Activated naive CD4-positive, alpha-beta T cell treated with anti-CD3 and anti-CD28 coated beads, Interleukin-2, amount 50 U/mL, for 72 hours (primary cell): ENCODE measurements around the gene PPP1R14B. TPM values are rescaled to one million over a fixed set of nuclear protein-coding genes. Genes with fewer than 3 reads are reported as not detected.

Source experiments
- ATAC-seq, 2 donors: fragments of 150-1000 bp; cut with Tn5 transposase; 2 replicates each; pipeline ENCODE4 v1.10.0; 2021; ENCODE audit warnings: mild to moderate bottlenecking in 2 of 2, moderate library complexity in 2 of 2
- DNase-seq, 2 donors: peaks; one replicate each; pipeline ENCODE4 v3.0.0; 2021 to 2022; ENCODE audit warnings: low spot score in 2 of 2
- H3K27ac Mint-ChIP-seq, 2 donors: one replicate each; pipeline ENCODE4 v1.8.0; 2022; ENCODE audit warnings: mild to moderate bottlenecking in 2 of 2, mixed read lengths in 2 of 2
- H3K36me3 Mint-ChIP-seq, 2 donors: one replicate each; pipeline ENCODE4 v1.8.0; 2022; ENCODE audit warnings: mixed read lengths in 2 of 2
- H3K9me3 Mint-ChIP-seq, 2 donors: one replicate each; pipeline ENCODE4 v1.8.0; 2022; ENCODE audit warnings: mixed read lengths in 2 of 2
- total RNA-seq, 2 donors: library from RNA; stranded (reverse); gene quantifications; one replicate each; pipeline ENCODE4 v1.2.3, GENCODE V29; 2022

The PPP1R14B gene
- total RNA-seq, 2 donors from 2014 or later: 177 to 262 TPM

DNA sequence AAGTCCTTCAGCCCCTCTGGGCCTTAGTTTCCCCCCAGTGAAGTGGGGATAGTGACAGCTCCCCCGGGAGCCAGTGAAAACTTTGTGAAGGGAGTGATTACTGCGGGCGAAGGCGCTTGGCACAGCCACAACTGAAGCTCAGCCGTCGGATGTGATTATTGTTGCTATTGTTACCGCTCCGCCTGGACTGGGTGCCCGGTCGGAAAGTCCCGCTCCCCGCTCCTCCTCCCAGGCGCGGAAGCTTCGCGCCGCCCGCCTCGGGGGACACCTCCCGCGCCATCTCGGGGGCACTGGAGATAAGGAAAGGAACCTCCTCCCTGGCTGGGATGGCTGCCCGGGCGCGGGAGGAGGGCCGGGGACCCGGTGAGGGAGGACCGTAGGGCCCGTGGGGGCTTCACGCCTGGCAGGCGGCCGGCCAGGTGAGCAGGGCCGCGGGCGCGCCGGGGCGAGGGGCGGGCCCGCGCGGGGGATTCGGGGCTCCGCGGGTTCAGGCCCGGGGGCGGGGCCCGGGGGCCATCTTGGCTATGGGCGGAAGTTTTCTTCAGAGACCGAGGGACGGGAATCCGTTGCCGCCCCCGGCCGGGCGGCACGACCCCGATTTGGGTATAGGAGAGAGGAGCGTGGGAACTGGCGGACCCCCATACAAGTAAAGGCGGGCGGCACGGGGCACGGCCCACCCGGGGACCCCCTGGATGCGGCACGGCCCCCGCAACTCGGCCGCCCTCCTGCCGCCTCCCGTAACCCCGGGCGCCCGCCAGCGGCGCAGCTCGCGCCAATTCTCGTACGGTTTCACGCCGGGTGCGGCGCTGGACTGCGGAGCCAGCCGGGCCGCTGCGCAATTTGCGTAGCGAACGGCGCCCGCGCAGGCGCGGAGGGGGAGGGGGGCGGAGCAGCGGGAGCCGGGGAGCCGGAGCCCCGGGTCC, 38.5 kb upstream of the PPP1R14B start, which contains the start of gene GPR137:
TSS of gene GPR137 (plus strand) at position 887 of the 923 bp plus-strand sequence. CDS start 677 bp downstream, outside the sequence.
- Mint-ChIP-seq H3K9me3 (no peaks in the 10 kb centered on the region), H3K36me3 (no peaks in the 10 kb centered on the region), H3K27ac (peak within 1 kb of the TSS; percentile 88 to 96)
- peak; percentile 69 to 71 for ATAC-seq
- DNase-seq: peak; percentile 92 to 99

DNA sequence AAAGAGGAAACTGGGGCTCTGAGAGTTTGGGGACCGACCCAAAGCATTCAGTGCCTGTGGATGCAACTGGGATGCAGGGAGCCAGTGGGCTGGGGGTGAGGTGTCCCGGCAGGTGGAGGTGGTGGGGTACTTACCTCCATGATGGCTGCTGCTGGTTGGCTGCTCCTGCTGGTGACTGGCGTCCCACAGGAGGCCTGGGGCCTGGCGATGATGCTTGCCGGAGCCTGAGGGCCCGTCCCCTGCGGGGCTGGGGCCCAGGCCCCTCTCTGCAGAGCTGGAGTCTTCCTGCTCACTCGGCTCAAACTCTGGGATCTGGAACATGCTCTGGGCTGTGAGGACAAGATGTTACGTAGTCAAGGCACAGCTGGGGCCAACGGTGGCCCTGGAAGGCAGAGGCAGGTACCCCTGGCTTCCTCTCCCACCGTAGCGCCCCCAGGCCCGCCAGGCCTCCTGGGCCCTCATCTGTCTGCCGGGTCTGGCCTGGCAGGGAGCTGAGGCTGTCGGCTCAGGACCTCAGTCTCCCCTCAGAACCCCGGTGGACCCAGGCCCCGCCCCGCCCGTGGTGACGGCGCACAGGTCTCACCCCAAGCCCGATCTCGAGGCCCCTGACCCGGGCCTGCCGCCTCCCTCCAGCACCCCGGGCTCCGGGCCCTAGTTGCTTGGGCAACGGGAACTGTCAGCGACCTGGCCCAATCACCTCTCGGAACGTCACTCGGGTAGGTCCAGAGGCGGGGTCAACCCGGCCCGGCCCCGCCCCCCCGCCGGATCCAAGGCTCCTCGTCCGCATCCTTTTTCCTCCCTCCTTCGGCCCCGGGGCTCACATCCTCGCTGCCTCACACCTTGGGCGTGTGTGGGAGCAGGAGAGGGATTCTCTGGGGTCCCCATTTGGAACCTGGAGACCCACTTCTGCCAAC, 37.6 kb upstream of the PPP1R14B start, which contains the start of gene BAD:
TSS of gene BAD (minus strand) at position 618 of the 914 bp plus-strand sequence. CDS start at position 321, 297 bp downstream.
- Mint-ChIP-seq H3K36me3 (no peaks in the 10 kb centered on the region), H3K9me3 (no peaks in the 10 kb centered on the region), H3K27ac (peak within 1 kb of the TSS; percentile 88 to 96)
- ATAC-seq (peak; percentile 93), DNase-seq (peak; percentile 89)

DNA sequence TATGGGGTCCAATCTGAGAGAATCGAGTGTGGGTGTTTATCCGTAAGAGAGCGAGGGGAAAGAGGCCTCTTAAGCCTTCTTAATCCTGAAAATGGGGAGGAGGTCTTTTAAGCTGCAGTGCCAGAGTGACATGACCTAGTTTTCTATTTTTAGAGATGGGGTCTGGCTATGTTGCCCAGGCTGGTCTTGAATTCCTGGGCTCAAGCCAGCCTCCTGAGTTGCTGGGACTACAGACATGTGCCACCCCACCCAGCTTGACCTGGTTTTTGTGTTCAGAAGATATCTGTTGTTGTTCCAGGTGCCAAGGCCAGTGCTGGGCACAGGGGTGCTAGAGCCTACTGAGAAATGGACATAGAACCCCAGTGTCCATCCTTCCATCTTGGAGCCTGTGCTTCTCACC, 36.3 kb upstream of the PPP1R14B start:
- no peaks in the 10 kb centered on the region for H3K36me3 Mint-ChIP-seq
- H3K9me3 Mint-ChIP-seq: no peaks in the 10 kb centered on the region
- no peak overlapping the region for H3K27ac Mint-ChIP-seq
- no peak for DNase-seq
- ATAC-seq: no peak

DNA sequence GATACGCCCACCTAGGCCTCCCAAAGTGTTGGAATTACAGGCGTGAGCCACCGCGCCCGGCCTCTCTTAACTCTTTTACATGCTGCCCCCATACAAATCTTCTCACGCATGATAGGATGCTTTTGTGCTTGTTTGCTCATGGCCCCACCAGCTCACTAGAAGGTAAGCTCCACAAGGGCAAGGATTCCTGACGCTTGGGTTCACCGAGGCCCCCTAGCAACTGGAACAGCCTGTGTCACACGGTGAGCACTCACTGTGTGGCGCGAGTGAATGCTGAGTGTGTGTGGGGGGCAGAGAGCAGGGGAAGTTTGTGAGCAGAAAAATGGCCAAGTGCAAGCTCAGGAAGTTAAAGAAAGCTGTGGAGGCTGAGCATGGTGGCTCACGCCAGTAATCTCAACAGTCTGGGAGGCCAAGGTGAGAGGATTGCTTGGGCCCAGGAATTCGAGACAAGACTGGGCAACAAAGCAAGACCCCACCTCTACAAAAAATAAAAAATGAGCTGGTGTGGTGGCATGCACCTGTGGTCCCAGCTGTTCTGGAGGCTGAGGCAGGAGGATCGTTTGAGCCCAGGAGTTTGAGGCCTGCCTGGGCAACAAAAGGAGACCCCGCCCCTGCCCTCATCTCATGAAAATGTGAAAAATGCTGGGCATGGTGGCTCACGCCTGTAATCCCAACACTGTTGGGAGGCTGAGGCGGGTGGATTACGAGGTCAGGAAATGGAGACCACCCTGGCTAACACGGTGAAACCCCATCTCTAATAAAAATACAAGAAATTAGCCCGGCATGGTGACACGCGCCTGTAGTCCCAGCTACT, 35.4 kb upstream of the PPP1R14B start:
- Mint-ChIP-seq H3K27ac (peak overlapping the region in 1 of 2 donors; percentile 31), H3K36me3 (no peaks in the 10 kb centered on the region), H3K9me3 (no peaks in the 10 kb centered on the region)
- no peak for DNase-seq
- no peak for ATAC-seq

DNA sequence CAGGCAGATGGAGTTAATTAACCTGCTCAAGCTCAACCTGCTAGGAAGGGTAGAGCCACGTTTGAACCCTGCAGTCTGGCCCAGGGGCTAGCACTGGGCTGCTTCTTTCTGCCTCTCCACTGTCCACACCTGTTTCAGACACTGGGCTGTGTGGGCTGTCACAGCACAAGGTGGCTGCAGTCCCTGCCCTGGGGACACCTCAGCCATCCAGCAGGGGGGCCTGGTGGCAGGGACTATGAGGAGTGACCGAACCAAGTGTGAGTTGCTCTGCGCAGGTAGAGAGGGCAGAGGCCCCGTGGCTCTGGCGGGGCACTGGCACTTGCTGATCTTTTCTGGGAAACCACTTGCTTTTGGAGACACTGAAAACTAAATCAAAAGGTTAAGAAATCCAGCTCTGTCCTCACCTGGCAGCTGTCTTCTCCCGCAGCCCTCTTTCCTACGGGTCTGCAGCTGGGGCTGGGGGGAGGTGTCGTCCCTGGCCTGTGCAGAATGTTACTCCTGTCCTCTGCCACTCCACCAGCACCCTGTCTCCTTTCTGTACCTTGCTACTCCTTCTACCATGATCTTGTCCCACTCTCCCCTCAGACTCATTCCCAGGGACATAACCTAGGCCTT, 31.9 kb upstream of the PPP1R14B start:
- no peaks in the 10 kb centered on the region for H3K36me3 Mint-ChIP-seq
- ATAC-seq (no peak), DNase-seq (no peak)
- H3K9me3 Mint-ChIP-seq: no peaks in the 10 kb centered on the region
- H3K27ac Mint-ChIP-seq: no peak overlapping the region

DNA sequence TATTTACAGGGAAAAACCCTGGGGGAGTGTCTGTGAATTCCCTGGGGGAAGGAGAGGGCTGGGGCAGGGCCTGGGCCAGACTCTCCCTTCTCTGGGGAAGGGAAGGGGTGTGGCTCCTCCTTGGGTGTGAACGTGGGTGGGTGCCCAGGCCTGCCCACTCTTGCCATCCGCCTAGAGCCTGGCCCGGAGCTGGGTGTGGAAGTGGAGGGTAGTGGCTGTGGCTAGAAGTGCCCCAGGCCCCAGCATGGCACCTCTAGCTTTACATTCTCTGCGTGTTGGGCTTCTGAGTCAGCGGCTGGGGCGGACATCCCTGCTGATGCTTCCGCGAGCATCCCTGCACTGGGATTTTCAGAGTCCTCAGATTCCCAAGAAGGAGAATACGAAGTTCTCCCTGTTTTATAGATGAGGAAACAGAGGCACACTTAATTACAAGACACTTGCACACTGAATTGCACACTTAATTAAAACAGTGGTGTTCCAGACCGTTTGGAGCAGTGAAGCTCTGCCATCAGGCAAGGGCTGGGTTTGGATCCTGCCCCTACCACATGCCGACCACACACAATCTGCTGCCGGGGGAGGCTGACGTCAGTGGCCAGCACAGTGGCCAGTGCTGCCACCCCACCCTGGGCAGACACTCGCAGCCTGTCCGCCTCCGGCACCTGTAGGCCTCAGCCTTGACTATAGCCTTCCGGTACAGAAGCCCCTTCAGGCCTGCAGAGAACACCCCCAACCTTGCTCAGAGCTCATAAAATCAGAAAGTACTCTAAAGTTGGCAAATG, 30.1 kb upstream of the PPP1R14B start:
- H3K27ac Mint-ChIP-seq: no peak overlapping the region
- no peak for ATAC-seq
- no peaks in the 10 kb centered on the region for H3K36me3 Mint-ChIP-seq
- no peak for DNase-seq
- no peaks in the 10 kb centered on the region for H3K9me3 Mint-ChIP-seq

DNA sequence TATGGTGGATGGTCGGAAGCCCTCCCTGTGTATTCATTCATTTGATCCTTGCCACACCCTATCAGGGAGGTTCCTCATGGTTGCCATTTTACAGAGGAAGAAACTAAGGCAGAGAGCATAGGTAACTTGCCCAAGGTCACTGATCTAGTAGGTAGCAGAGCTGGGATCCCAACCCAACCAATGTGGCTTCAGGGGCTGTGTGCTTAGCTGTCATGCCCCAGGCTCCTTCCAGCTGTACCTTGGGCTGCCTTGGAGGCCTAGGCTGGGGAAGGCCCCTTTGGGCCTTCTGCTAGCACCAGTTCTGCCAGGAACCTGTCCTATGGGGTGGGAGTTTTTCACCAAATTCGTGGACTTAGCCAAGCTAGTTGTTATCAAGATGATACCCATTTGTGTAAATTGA, 29.1 kb upstream of the PPP1R14B start:
- no peak for DNase-seq
- no peak for ATAC-seq
- Mint-ChIP-seq H3K9me3 (no peaks in the 10 kb centered on the region), H3K36me3 (no peaks in the 10 kb centered on the region), H3K27ac (no peak overlapping the region)

DNA sequence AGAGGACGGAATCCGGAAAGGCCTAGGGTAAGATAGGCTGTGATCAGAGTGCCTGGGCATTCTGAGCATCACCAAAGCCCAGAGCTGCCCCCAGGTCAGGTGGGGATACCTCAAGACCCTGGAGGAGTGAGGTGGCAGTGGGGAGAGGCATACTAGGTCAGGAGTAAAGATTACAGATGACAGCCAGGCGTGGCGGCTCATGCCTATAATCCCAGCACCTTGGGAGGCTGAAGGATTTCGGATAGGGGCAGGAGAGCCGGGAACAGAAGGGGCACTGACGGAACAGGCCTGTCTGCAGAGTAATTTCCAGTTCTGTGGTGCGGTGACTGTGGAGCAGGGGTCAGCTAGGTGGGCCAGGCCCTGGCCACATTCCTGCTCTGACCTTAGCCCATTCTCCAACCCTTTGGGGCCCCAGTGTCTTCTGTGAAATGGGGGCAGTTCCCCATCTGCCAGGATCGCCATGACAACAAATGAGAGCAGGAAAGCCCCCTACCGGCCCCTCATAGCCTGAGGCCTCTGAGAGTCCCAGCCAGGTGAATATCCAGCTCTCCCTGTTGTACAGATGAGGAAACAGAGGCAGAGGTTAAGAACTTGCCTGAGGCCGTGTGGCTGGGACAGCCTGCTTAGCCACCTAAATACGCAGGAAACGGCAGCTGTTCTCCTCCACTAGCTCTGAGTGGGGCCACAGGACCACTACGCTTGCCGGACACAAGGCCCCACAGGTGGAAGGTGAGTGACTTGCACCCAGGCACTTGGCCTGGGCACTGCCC, 28.5 kb upstream of the PPP1R14B start:
- ATAC-seq (no peak), DNase-seq (no peak)
- Mint-ChIP-seq H3K9me3 (no peaks in the 10 kb centered on the region), H3K36me3 (peaks cover 2 to 4% of the 10 kb centered on the region in 2 donors), H3K27ac (peak overlapping the region in 1 of 2 donors; percentile 19)

DNA sequence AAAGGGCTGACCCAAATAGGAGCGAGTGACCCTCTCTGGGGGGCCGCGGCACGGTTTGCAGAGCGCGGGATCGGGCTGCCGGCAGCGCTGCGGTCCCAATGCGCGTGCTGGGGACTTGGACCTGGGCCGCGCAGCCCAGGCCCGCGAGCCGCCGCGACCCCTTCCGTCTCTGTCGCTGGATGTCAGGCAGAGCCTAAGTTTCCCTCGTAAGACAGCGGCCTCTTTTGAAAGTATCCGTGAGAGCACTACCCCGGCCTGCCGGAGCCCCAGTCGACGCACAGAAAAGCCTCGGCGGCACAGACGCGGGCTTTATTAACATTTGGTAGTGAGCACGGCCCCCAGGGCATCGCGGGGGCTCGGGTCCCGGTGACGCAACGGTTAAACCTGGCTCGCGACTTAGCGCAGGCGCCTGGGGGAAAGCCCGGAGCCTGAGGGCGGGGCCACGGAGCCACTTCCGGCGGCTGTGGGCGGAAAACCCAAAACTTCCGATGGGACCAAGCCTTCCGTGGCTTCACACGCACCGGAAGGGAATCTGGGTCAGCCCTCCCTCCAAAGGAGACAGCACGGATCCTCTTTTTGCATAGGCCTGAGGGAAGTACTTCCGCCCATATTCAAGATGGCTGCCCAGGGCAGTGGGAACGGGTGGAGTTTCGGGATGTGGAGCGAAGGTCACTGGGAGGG, 22.9 kb upstream of the PPP1R14B start:
- Mint-ChIP-seq H3K36me3 (peaks cover 10 to 14% of the 10 kb centered on the region in 2 donors), H3K9me3 (no peaks in the 10 kb centered on the region)
- DNase-seq: peak; percentile 97 to 98

DNA sequence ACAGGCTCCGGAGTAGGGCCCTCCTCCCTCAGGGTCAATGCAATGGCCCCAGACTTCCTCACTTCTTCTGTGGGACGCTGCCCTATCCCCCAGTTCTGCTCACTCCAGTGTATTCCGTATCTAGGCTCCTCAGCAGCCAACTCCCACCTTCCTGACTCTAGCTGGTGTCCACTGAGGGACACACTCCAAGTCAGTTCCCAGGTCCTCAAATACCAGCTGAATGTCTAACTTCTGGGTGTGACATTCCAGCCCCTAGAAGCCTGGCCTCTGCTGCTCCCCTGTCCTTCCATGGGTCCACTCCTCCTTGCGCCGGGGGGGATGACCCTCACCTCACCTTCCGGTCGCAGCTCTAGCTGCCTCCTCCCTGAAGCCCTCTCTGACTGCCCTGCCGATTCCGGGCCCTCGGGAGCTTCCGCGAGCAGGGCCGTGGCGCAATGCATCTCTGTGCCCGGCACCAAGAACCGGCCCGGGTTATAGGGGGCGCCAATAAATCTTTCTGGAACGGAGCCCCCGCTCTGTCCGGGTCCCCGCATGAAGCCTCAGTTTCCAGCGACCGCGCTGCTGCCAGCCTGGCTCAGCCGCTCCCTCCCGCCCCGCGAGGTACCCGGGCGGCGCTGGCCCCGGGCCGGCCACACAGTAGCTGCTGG, 22.3 kb upstream of the PPP1R14B start:
- peak; percentile 1 to 10 for ATAC-seq
- Mint-ChIP-seq H3K36me3 (peaks cover 10 to 14% of the 10 kb centered on the region in 2 donors), H3K9me3 (no peaks in the 10 kb centered on the region), H3K27ac (peak overlapping the region; percentile 88 to 91)
- peak; percentile 56 to 71 for DNase-seq

More for the DNA sequence above, 22.9 kb upstream of the PPP1R14B start:
- ATAC-seq: peak; percentile 84 to 86
- peak overlapping the region; percentile 91 to 98 for H3K27ac Mint-ChIP-seq

DNA sequence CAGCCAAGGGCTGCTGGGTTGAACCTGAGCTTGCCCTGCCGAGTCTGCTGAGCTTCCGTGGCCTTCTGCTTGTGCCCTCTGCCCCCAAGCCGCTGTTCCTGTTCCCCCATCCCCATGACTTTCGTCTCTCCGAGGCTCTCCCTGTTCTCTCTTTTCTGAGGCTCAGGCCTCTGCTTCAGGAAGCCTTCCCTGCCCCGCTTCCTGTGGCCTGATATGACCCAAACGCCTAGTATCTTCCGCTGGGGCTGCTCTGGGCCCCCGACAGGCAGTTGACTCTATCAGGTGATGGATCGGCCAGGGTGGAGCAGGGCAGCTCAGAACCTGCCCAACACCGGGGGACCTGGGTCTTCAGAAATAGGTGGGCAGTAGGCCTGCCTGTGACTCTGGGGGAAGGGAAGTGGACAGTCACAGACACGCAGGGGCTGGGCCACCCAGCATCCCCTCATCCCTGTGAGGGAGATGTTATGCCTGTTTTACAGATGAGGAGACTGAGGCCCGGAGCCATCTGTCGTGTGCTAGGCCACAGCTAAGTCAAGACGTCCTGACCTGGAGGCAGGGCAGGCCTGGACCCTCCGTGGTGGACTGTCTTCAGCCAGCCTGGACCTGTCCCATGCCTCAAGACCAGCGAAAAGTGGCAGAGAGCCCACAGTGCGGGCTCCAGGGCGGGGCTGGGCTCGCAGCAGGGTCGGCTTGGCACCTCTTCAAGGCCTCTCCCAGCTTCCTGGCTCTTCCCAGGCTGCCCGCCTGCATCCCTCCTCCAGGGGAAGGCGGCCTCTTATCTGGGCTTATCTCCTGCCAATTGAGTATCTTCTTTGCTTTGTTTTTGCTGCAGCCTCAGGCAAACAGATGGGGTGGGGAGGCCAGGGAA, 21.5 kb upstream of the PPP1R14B start:
- no peak for ATAC-seq
- Mint-ChIP-seq H3K36me3 (peaks cover 10 to 14% of the 10 kb centered on the region in 2 donors), H3K9me3 (no peaks in the 10 kb centered on the region), H3K27ac (peak overlapping the region; percentile 88 to 91)
- no peak for DNase-seq

DNA sequence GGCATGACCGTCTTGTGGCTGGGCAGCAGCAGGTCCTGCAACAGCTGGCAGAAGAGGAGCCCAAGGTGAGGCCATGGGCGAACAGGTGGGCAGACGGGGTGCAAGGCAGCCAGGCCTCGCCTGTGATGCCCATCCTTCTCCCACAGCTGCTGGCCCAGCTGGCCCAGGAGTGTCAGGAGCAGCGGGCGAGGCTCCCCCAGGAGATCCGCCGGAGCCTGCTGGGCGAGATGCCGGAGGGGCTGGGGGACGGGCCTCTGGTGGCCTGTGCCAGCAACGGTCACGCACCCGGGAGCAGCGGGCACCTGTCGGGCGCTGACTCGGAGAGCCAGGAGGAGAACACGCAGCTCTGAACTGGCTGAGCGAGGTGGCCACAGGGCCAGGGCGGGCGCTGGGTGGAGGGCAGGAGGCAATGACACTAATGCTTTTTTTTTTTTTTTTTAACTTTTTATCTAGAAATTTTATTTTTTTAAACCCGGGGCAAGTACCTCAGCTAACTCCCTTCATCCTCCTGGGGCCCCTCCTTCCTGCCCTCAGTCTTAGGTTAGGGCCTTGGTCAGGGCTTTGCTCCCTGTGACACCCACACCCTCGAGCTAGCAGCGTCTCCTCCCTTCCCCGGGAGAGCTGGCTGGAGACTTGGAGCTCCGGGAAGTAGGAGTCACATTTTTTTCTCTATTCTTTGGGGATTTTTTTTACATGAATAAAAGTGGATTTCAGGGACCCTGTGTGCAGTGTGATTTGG, 20.6 kb upstream of the PPP1R14B start:
- H3K27ac Mint-ChIP-seq: peak overlapping the region; percentile 55 to 91
- DNase-seq (no peak), ATAC-seq (no peak)
- H3K36me3 Mint-ChIP-seq: peaks cover 10 to 14% of the 10 kb centered on the region in 2 donors
- H3K9me3 Mint-ChIP-seq: no peaks in the 10 kb centered on the region
